IMR-90 (cell line): ENCODE results near the gene RRP15. TPM values are rescaled to one million over a fixed set of nuclear protein-coding genes. Genes with fewer than 3 reads are reported as not detected.

ENCODE experiments used
- ATAC-seq: fragments of 200-7000 bp; cut with Tn5 transposase; 2 replicates; pipeline ENCODE4 v1.9.1; 2020; ENCODE audit warnings: low read depth, mild to moderate bottlenecking, moderate library complexity
- BruUV-seq: library from RNA; stranded (reverse); fragments of 400-500 nt; replicated peaks from 2 replicates; lab custom pipeline; 2021; lab: Mats Ljungman, UMichigan
- CTCF ChIA-PET: fragments of 300-600 bp; formaldehyde crosslinking; extraction: SDS; loops from one replicate; lab custom pipeline; 2021; ENCODE audit warnings: antibody characterized with exemption; lab: Yijun Ruan, JAX
- POLR2A ChIA-PET: fragments of 300-600 bp; sonication (Branson Sonifier 250); formaldehyde crosslinking; loops from one replicate; lab custom pipeline; 2022; ENCODE audit warnings: antibody characterized with exemption; ENCODE audit not compliant: unreplicated experiment; lab: Charles Lee
- DNase-seq: peaks from one replicate; pipeline ENCODE4 v3.0.0; 2013
- H2AFZ ChIP-seq: replicated peaks from 2 replicates; pipeline ENCODE3; 2013; ENCODE audit warnings: low read length, mild to moderate bottlenecking; ENCODE audit not compliant: poor library complexity
- H2AK5ac ChIP-seq: 2 replicates; pipeline ENCODE4 v1.6.1; 2013; ENCODE audit warnings: low read depth, low read length, inconsistent platforms
- H2AK9ac ChIP-seq: replicated peaks from 2 replicates; pipeline ENCODE3; 2013; ENCODE audit warnings: mild to moderate bottlenecking, low read depth, low read length, moderate library complexity; ENCODE audit not compliant: poor library complexity
- H2BK120ac ChIP-seq: 2 replicates; pipeline ENCODE4 v1.6.1; 2013; ENCODE audit warnings: low read depth, low read length, inconsistent platforms
- H2BK15ac ChIP-seq: 3 replicates; pipeline ENCODE4 v1.6.1; 2013; ENCODE audit warnings: low read depth, low read length, inconsistent platforms
- H2BK20ac ChIP-seq: 2 replicates; pipeline ENCODE4 v1.6.1; 2013; ENCODE audit warnings: low read depth, mild to moderate bottlenecking, inconsistent platforms, low read length, moderate library complexity
- H2BK5ac ChIP-seq: 2 replicates; pipeline ENCODE4 v1.6.1; 2013; ENCODE audit warnings: mild to moderate bottlenecking, low read depth, low read length, inconsistent platforms; ENCODE audit not compliant: poor library complexity, severe bottlenecking
- H3K14ac ChIP-seq: replicated peaks from 2 replicates; pipeline ENCODE4 v1.6.1; 2013; ENCODE audit warnings: low read depth, low read length, inconsistent platforms
- H3K18ac ChIP-seq: 2 replicates; pipeline ENCODE4 v1.6.1; 2013; ENCODE audit warnings: low read depth, low read length, control low read depth
- H3K23ac ChIP-seq: 2 replicates; pipeline ENCODE4 v1.6.1; 2013; ENCODE audit warnings: low read depth, low read length, inconsistent platforms
- H3K27ac ChIP-seq: 2 replicates; pipeline ENCODE4 v1.5.1; 2013; ENCODE audit warnings: mild to moderate bottlenecking, control low read depth, low read length; ENCODE audit not compliant: insufficient read depth
- H3K27me3 ChIP-seq: 2 replicates; pipeline ENCODE4 v1.6.1; 2013; ENCODE audit warnings: low read length; ENCODE audit not compliant: control insufficient read depth, insufficient read depth
- H3K36me3 ChIP-seq: 2 replicates; pipeline ENCODE4 v1.6.1; 2013; ENCODE audit warnings: low read length, mixed read lengths; ENCODE audit not compliant: control insufficient read depth, insufficient read depth
- H3K4ac ChIP-seq: 2 replicates; pipeline ENCODE4 v1.6.1; 2013; ENCODE audit warnings: low read depth, low read length, inconsistent platforms
- H3K4me1 ChIP-seq: 2 replicates; pipeline ENCODE4 v1.6.1; 2013; ENCODE audit warnings: low read length, mixed read lengths; ENCODE audit not compliant: control insufficient read depth, insufficient read depth
- H3K4me2 ChIP-seq: 2 replicates; pipeline ENCODE4 v1.6.1; 2013; ENCODE audit warnings: low read depth, mild to moderate bottlenecking, control low read depth, low read length, moderate library complexity
- H3K4me3 ChIP-seq: 2 replicates; pipeline ENCODE4 v1.5.1; 2013; ENCODE audit warnings: low read depth, mild to moderate bottlenecking, control low read depth, low read length, moderate library complexity; ENCODE audit not compliant: insufficient read depth
- H3K56ac ChIP-seq: 2 replicates; pipeline ENCODE4 v1.6.1; 2013; ENCODE audit warnings: low read length, inconsistent platforms; ENCODE audit not compliant: insufficient read depth; ENCODE audit errors: extremely low read depth
- H3K79me1 ChIP-seq, 2 experiments: 2 replicates each; pipeline ENCODE4 v1.6.1; 2013; ENCODE audit warnings: low read length in 2 of 2, inconsistent platforms in 1 of 2, low read depth in 1 of 2
- H3K9ac ChIP-seq: 2 replicates; pipeline ENCODE4 v1.6.1; 2013; ENCODE audit warnings: low read depth, low read length, control low read depth
- H3K9me1 ChIP-seq: 2 replicates; pipeline ENCODE4 v1.6.1; 2013; ENCODE audit warnings: low read length, inconsistent platforms; ENCODE audit not compliant: insufficient read depth
- H3K9me3 ChIP-seq: 2 replicates; pipeline ENCODE4 v1.6.1; 2013; ENCODE audit warnings: low read length; ENCODE audit not compliant: control insufficient read depth, insufficient read depth
- H4K20me1 ChIP-seq: 2 replicates; pipeline ENCODE4 v1.6.1; 2013; ENCODE audit warnings: low read length, inconsistent platforms; ENCODE audit not compliant: insufficient read depth
- H4K5ac ChIP-seq: 2 replicates; pipeline ENCODE4 v1.6.1; 2013; ENCODE audit warnings: mild to moderate bottlenecking, low read depth, low read length, control low read depth
- H4K8ac ChIP-seq, 2 experiments: 2 replicates each; pipeline ENCODE4 v1.6.1; 2013; ENCODE audit warnings: low read depth in 2 of 2, low read length in 2 of 2, control low read depth in 1 of 2, inconsistent platforms in 1 of 2
- H4K91ac ChIP-seq: 2 replicates; pipeline ENCODE4 v1.6.1; 2013; ENCODE audit warnings: low read depth, low read length, inconsistent platforms; ENCODE audit not compliant: insufficient read depth
- RCOR1 ChIP-seq: IDR thresholded peaks from 2 replicates; pipeline ENCODE4 v1.6.1; 2012; ENCODE audit warnings: mild to moderate bottlenecking, low read length, improper control_type of control experiment; ENCODE audit not compliant: insufficient replicate concordance
- WGBS, 2 experiments: methylation state at CpG; one replicate each; pipeline versions ENCODE4 v1.1.5 to v1.1.7; 2013; ENCODE audit warnings: missing lambda C conversion rate in 2 of 2; ENCODE audit not compliant: insufficient read length in 1 of 2; ENCODE audit errors: extremely low coverage in 2 of 2; 5-methylcytosine and 5-hydroxymethylcytosine counted together
- dilution Hi-C: fragments of 300-500 bp; cut with HindIII; formaldehyde crosslinking; loops from one replicate; pipeline ENCODE4 v1.14.3; 2018; ENCODE audit warnings: low sequenced_read_pairs; ENCODE audit not compliant: unreplicated experiment
- in situ Hi-C: fragments of 300-500 bp; cut with MboI; formaldehyde crosslinking; loops from 3 replicates; pipeline ENCODE4 v1.14.3; 2019; ENCODE audit warnings: low sequenced_read_pairs, inconsistent platforms, mixed read lengths
- intact Hi-C: fragments of 100-400 bp; cut with micrococcal nuclease; formaldehyde crosslinking; loops from 2 replicates; pipeline ENCODE4 v1.10.0; 2022
- polyA plus RNA-seq, 3 experiments: library from polyadenylated mRNA; depleted of rRNA; stranded (reverse); fragments of >200 nt; gene quantifications; 2 replicates each; pipeline ENCODE4 v1.2.3, GENCODE V29; 2012; ENCODE audit warnings: low replicate concordance in 1 of 3
- total RNA-seq: library from RNA; depleted of rRNA; stranded (reverse); fragments of >200 nt; gene quantifications from 2 replicates; pipeline ENCODE4 v1.2.3, GENCODE V29; 2012

Gene RRP15
- total and polyA plus RNA-seq, 2 of the 4 experiments (the other 2 are of a cell fraction): 3.1 to 4.1 TPM

- in situ Hi-C loops (loop anchor here (10.0 kb wide), 2 partner anchors 1341 to 1491 kb away; no protein-coding TSS in a partner anchor), dilution Hi-C loops (no loop called here), intact Hi-C loops (no loop called here)
- H2AK5ac ChIP-seq: no peak overlapping the region
- no peaks in the 10 kb centered on the region for H3K9me3 ChIP-seq
- ChIA-PET CTCF (no interaction called here), POLR2A (no interaction called here)
- TF ChIP-seq RCOR1: no peak
- no peak overlapping the region for H2BK20ac ChIP-seq
- no peaks in the 10 kb centered on the region for H4K20me1 ChIP-seq
- no peak overlapping the region for H4K5ac ChIP-seq
- no peak overlapping the region for H4K8ac ChIP-seq
- DNase-seq: no peak
- no peaks in the 10 kb centered on the region for H3K27me3 ChIP-seq
- ATAC-seq: no peak
- BruUV-seq: no TSS peak
- H3K4me1 ChIP-seq: peaks cover 2% of the 10 kb centered on the region; the same call in 1 of the 2 replicates
- no peak overlapping the region for H2BK15ac ChIP-seq
- no peak overlapping the region for H3K27ac ChIP-seq
- no peak overlapping the region for H3K4me2 ChIP-seq
- H3K18ac ChIP-seq: no peak overlapping the region
- H3K56ac ChIP-seq: no peak overlapping the region
- no peak overlapping the region for H3K23ac ChIP-seq
- no peak overlapping the region for H2AK9ac ChIP-seq
- no peak overlapping the region for H3K4ac ChIP-seq
- H3K9me1 ChIP-seq: peaks cover 2% of the 10 kb centered on the region; the same call in 1 of the 2 replicates
- no peak overlapping the region for H3K9ac ChIP-seq
- H3K36me3 ChIP-seq: peaks cover 11% of the 10 kb centered on the region
- H2BK5ac ChIP-seq: no peak overlapping the region
- no peak overlapping the region for H2BK120ac ChIP-seq
- H3K14ac ChIP-seq: no peak overlapping the region
- 98% methylated on average over 9 of the region's 21 CpGs; no CpG with 5 or more reads in 1 of the 2 experiments for WGBS, 2 experiments
- peaks cover 0 to 3% of the 10 kb centered on the region in 2 experiments; a peak in 2 of 4 replicates for H3K79me1 ChIP-seq
- H2AFZ ChIP-seq: no peak overlapping the region
- H3K4me3 ChIP-seq: no peak overlapping the region
- H4K91ac ChIP-seq: no peak overlapping the region
Measured at GRCh38 chr1:218323568-218324225, 38.6 kb downstream of the RRP15 start.
